BLaER1 treated with 17β-estradiol and CSF1 and Interleukin-3, amounts not matched to agents 10 nM and 100 nM (cell line): Measurements from ENCODE around the gene FAM131C.

Experiments
- H3K27ac ChIP-seq, 11 experiments: shearing (Covaris generic); formaldehyde crosslinking; 2 replicates each; pipeline ENCODE4 v1.8.1; 2022
- H3K27me3 ChIP-seq, 11 experiments: shearing (Covaris generic); formaldehyde crosslinking; 2 replicates each; pipeline ENCODE4 v1.8.1; 2022
- H3K36me3 ChIP-seq, 11 experiments: shearing (Covaris generic); formaldehyde crosslinking; 2 replicates each; pipeline ENCODE4 v1.8.1; 2022
- H3K4me1 ChIP-seq, 10 experiments: shearing (Covaris generic); formaldehyde crosslinking; 2 replicates each; pipeline ENCODE4 v1.8.1; 2022
- H3K4me2 ChIP-seq, 11 experiments: shearing (Covaris generic); formaldehyde crosslinking; 2 replicates each; pipeline ENCODE4 v1.8.1; 2022
- H3K4me3 ChIP-seq, 10 experiments: shearing (Covaris generic); formaldehyde crosslinking; 2 replicates each; pipeline ENCODE4 v1.8.1; 2022
- H3K9ac ChIP-seq, 11 experiments: shearing (Covaris generic); formaldehyde crosslinking; 2 replicates each; pipeline ENCODE4 v1.8.1; 2022
- H3K9me3 ChIP-seq, 11 experiments: shearing (Covaris generic); formaldehyde crosslinking; replicated peaks in 1 of 11; 2 replicates each; pipeline ENCODE4 v1.8.1; 2022
- H4K20me1 ChIP-seq, 11 experiments: shearing (Covaris generic); formaldehyde crosslinking; 2 replicates each; pipeline ENCODE4 v1.8.1; 2022
- Cebpa-rat ChIP-seq, 11 experiments: shearing (Covaris generic); IDR thresholded peaks; 2 replicates each; pipeline ENCODE4 v1.8.1; 2022

FAM131C gene

GRCh38 chr1:16083486-16083885, 10.0 kb upstream of the FAM131C start:
- H4K20me1 ChIP-seq, result peaks cover 0 to 6% (median 0%) of the 10 kb centered on the region in 11 experiments; a peak in 2 of 22 replicates
- no peak overlapping the region for H3K9ac ChIP-seq
- TF ChIP-seq Cebpa-rat (IDR thresholded peaks at IDR 0.05), result no peak
- H3K9me3 ChIP-seq, result no peaks in the 10 kb centered on the region
- no peak overlapping the region for H3K4me2 ChIP-seq
- H3K27me3 ChIP-seq, result no peaks in the 10 kb centered on the region
- no peaks in the 10 kb centered on the region for H3K36me3 ChIP-seq
- peaks cover 19 to 30% (median 24%) of the 10 kb centered on the region in 10 experiments for H3K4me1 ChIP-seq
- H3K27ac ChIP-seq, result no peak overlapping the region
- no peak overlapping the region for H3K4me3 ChIP-seq

DNA sequence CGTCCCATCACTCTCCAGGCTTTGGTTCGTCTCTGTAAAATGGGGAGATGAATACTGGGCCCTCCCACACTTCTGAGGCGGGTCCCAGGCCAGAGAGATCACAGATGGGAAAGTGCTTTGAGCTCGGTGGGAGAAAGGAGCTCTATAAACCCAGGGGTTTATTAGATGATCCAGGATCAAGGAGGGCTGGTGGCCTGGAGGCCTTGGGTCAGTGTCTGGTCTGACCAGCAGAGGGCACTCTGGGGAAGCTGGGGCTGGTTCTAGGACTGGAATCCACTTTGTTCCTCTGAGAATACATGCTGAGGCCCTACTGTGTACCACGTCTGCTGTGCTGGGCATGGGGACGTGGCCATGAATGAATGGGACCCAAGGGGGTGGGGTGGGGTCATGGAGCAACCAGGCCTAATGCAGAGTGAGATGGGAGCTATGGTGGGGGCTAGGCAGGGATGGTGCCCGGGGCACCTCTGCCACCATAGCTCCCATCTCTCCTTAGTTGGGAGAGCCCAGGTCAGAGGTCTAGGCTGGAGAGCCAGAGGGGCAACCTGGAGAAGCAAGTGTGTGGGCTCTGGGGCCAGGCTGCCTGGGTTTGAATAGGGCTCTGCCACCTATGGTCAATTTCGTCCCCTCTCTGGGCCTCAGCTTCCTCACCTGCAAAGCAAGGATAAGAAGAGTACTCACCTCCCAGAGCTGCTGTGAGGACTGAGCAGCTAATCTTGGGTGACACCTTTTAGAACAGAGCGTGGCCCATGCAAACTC, 9.0 kb upstream of the FAM131C start:
- H3K27ac ChIP-seq, result no peak overlapping the region
- peaks cover 9 to 20% (median 14%) of the 10 kb centered on the region in 10 experiments for H3K4me1 ChIP-seq
- H4K20me1 ChIP-seq, result peaks cover 0 to 6% (median 0%) of the 10 kb centered on the region in 11 experiments; a peak in 1 of 22 replicates
- no peaks in the 10 kb centered on the region for H3K9me3 ChIP-seq
- peak overlapping the region in 1 of 11 experiments; percentile 41; a peak in 2 of 22 replicates for H3K9ac ChIP-seq
- H3K4me3 ChIP-seq, result no peak overlapping the region
- H3K4me2 ChIP-seq, result no peak overlapping the region
- TF ChIP-seq Cebpa-rat (IDR thresholded peaks at IDR 0.05), result no peak
- H3K27me3 ChIP-seq, result no peaks in the 10 kb centered on the region
- no peaks in the 10 kb centered on the region for H3K36me3 ChIP-seq

GRCh38 chr1:16081636-16082035, 8.2 kb upstream of the FAM131C start:
- Histone ChIP-seq H3K4me1 (peaks cover 8 to 18% (median 14%) of the 10 kb centered on the region in 10 experiments; a peak in 18 of 20 replicates), H3K9ac (0 out of 22 replicates have a peak overlapping the region, but pooled peaks of 1 of the 11 experiments have one; percentile 41), H3K9me3 (no peaks in the 10 kb centered on the region), H3K4me2 (no peak overlapping the region), H3K4me3 (no peak overlapping the region), H3K36me3 (no peaks in the 10 kb centered on the region), H3K27ac (no peak overlapping the region), H3K27me3 (no peaks in the 10 kb centered on the region), H4K20me1 (peaks cover 0 to 6% (median 0%) of the 10 kb centered on the region in 11 experiments; a peak in 3 of 22 replicates)
- TF ChIP-seq Cebpa-rat (IDR thresholded peaks at IDR 0.05), result no peak

DNA sequence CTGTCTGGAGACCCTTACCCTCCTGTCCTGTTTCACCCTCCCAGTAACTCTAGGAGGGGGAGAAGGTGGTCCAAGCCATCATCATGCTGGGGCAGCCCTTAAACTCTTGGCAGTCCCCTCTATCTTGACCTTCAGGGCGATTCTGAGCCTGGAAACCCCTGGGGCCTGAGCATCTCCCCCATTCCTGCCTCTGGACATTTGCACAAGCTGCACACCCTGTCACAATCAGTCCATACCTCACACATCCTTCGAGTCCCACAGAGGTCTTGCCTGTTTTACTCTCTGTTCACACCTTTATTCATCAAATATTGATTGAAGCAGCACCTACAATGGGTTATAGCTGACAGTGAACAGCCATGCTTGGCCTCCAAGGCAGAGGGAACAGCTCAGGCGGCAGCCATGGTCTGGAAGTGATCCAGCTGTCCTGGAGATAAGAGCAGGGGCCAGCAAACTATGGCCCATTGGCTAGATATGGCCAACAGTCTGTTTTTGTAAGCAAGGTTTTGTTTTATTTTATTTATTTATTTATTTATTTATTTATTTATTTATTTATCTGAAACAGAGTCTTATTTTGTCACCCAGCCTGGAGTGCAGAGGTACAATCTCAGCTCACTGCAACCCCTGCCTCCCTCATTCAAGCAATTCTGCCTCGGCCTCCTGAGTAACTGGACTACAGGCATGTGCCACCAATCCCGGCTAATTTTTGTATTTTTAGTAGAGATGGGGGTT, 7.1 kb upstream of the FAM131C start:
- no peak for TF ChIP-seq Cebpa-rat (IDR thresholded peaks at IDR 0.05)
- Histone ChIP-seq H3K4me1 (peaks cover 4 to 16% (median 9%) of the 10 kb centered on the region in 10 experiments; a peak in 18 of 20 replicates), H3K4me3 (no peak overlapping the region), H3K4me2 (no peak overlapping the region), H3K27ac (no peak overlapping the region), H3K9me3 (no peaks in the 10 kb centered on the region), H3K9ac (no peak overlapping the region), H3K36me3 (no peaks in the 10 kb centered on the region), H4K20me1 (peaks cover 0 to 11% (median 0%) of the 10 kb centered on the region in 11 experiments; a peak in 4 of 22 replicates), H3K27me3 (no peaks in the 10 kb centered on the region)

DNA sequence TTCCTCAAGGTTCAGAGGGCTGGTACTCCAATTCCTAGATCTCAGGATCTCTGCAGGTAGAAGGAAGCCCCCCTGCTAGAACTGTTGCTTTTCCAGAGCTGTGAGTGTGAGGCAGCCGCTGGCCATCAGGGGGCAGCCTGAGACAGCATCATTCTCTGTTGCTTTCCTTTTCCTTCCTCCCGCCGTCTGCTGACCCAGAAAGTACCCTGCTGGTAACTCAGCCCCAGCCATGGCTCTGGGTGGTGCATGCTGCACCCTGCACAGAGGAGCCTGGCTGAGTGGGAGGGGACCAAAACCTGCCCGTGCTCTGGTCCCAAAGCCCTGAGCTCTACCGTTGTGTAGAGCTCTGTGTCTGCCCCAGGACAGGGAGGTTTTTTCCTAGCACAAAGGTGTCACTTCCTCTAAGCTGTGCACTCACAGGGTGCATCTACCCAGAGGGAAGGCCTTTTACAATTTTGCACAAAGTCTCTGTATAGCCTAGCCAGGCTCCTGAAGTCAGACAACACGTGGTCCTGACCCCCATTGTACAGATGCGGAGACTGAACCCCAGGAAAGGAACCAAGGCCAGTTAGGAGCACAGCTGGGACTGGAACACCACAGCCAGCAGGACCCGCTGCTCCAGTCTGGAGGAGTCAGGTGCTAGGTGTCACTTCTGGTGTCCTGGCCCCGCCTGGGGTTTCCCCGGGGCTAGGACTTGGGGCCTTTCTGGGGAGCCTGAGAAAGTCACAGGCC, 5.6 kb upstream of the FAM131C start:
- Histone ChIP-seq H3K9ac (peak overlapping the region in 1 of 11 experiments; percentile 14; a peak in 1 of 22 replicates), H3K4me1 (peaks cover 0 to 15% (median 6%) of the 10 kb centered on the region in 10 experiments; a peak in 12 of 20 replicates), H4K20me1 (peaks cover 0 to 11% (median 0%) of the 10 kb centered on the region in 11 experiments; a peak in 4 of 22 replicates), H3K27ac (no peak overlapping the region), H3K36me3 (no peaks in the 10 kb centered on the region), H3K4me2 (peak overlapping the region; percentile 27 to 69 (median 57)), H3K9me3 (no peaks in the 10 kb centered on the region), H3K4me3 (no peak overlapping the region), H3K27me3 (peaks cover 0 to 5% (median 2%) of the 10 kb centered on the region in 11 experiments; a peak in 15 of 22 replicates)
- no peak for TF ChIP-seq Cebpa-rat (IDR thresholded peaks at IDR 0.05)

DNA sequence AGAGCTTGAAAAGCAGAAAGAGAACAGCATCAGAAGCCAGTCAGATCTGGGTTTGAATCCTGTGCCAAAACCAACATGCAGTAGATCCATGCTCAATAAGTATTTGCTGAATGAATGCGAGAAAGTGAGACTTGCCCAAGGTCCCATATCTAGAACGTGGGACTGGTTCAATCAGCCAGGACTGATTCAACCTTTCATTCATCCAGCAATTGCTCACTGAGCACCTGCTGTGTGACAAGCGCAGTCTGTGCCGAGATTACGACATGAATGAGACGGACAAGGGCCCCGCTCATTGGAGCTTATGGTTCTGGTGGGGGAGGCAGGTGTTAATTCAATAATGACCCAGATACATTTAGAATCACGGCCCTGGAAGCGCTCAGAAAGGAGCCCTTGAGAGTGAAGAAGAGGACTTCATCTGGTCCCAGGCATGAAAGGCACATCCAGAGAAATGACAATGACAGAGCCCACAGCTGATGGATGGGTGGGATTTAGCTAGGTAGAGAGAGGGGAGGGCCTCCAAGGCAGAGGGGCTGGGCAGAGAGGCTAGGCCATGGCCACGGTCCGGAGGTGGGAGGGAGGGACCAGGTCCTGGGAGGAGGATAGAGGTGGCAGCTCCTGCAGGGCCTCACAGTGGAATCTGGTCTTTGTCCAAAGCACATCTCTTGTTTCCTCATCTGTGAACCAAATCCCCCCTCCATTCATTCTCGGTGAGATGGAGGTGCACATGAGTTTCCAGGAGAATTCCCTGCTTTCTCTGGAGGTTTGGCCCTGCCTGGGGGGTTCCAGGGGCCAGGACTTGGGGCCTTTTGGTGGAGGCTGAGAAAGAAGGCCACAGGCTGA, 4.2 kb upstream of the FAM131C start:
- peak overlapping the region in 1 of 11 experiments; percentile 4; a peak in 1 of 22 replicates for H3K9ac ChIP-seq
- TF ChIP-seq Cebpa-rat (IDR thresholded peaks at IDR 0.05), result no peak
- H4K20me1 ChIP-seq, result peaks cover 0 to 16% (median 0%) of the 10 kb centered on the region in 11 experiments; a peak in 6 of 22 replicates
- H3K4me1 ChIP-seq, result peaks cover 4 to 28% (median 16%) of the 10 kb centered on the region in 10 experiments; a peak in 15 of 20 replicates
- no peaks in the 10 kb centered on the region for H3K9me3 ChIP-seq
- H3K36me3 ChIP-seq, result no peaks in the 10 kb centered on the region
- H3K27me3 ChIP-seq, result peaks cover 11 to 20% (median 17%) of the 10 kb centered on the region in 11 experiments
- H3K4me3 ChIP-seq, result no peak overlapping the region
- no peak overlapping the region for H3K27ac ChIP-seq
- no peak overlapping the region for H3K4me2 ChIP-seq

- H3K4me3 ChIP-seq, result no peak overlapping the region
- H3K4me1 ChIP-seq, result peaks cover 4 to 36% (median 16%) of the 10 kb centered on the region in 10 experiments; a peak in 15 of 20 replicates
- no peak for TF ChIP-seq Cebpa-rat (IDR thresholded peaks at IDR 0.05)
- peaks cover 0 to 24% (median 5%) of the 10 kb centered on the region in 11 experiments; a peak in 9 of 22 replicates for H4K20me1 ChIP-seq
- H3K27ac ChIP-seq, result no peak overlapping the region
- H3K9me3 ChIP-seq, result no peaks in the 10 kb centered on the region
- H3K36me3 ChIP-seq, result no peaks in the 10 kb centered on the region
- H3K4me2 ChIP-seq, result 0 out of 22 replicates have a peak overlapping the region, but pooled peaks of 1 of the 11 experiments have one; percentile 13
- H3K27me3 ChIP-seq, result peaks cover 19 to 28% (median 25%) of the 10 kb centered on the region in 11 experiments
- peak overlapping the region in 2 of 11 experiments; percentile 4 to 30; a peak in 2 of 22 replicates for H3K9ac ChIP-seq
Measured at GRCh38 chr1:16076865-16077238, 3.4 kb upstream of the FAM131C start.
